Pulmonary artery endothelial cell (primary cell): ENCODE results near the gene SHISA5. TPM values are rescaled to one million over a fixed set of nuclear protein-coding genes. Genes with fewer than 3 reads are reported as not detected.

Experiments used
- total RNA-seq: library from RNA; depleted of rRNA; stranded (reverse); fragments of >200 nt; gene quantifications from 2 replicates; pipeline ENCODE4 v1.2.3, GENCODE V29; 2014

The SHISA5 gene
- total RNA-seq, 1 donor from 2014 or later = 132 TPM

Other genes with a start within 250 kb of the SHISA5 start
- 18.7 and 28.0 TPM in 2 replicates for gene NME6, start 202.8 kb downstream of the SHISA5 start, total RNA-seq
- not detected in 2 replicates for gene SPINK8, start 170.5 kb downstream of the SHISA5 start, total RNA-seq
- 0.13 TPM in 1 of 2 replicates, not detected in the other for gene FBXW12, start 132.0 kb downstream of the SHISA5 start, total RNA-seq
- 9.3 and 16.2 TPM in 2 replicates for gene PLXNB1, start 74.1 kb downstream of the SHISA5 start, total RNA-seq
- gene CCDC51, start 64.1 kb downstream of the SHISA5 start, total RNA-seq = 17.3 and 20.7 TPM in 2 replicates
- 233 and 270 TPM in 2 replicates for gene TMA7, start 63.9 kb downstream of the SHISA5 start, total RNA-seq
- 9.2 and 11.3 TPM in 2 replicates for gene ATRIP, start 57.4 kb downstream of the SHISA5 start, total RNA-seq
- 3.1 TPM in 2 replicates for gene PFKFB4, start 52.6 kb upstream of the SHISA5 start, total RNA-seq
- 0.07 TPM in 1 of 2 replicates, not detected in the other for gene UCN2, start 59.6 kb upstream of the SHISA5 start, total RNA-seq
- 0.13 and 0.25 TPM in 2 replicates for gene COL7A1, start 91.2 kb upstream of the SHISA5 start, total RNA-seq
- 339 and 359 TPM in 2 replicates for gene UQCRC1, start 105.5 kb upstream of the SHISA5 start, total RNA-seq
- gene TMEM89, start 117.6 kb upstream of the SHISA5 start, total RNA-seq = not detected in 2 replicates
- gene SLC26A6, start 131.3 kb upstream of the SHISA5 start, total RNA-seq = 10.6 and 17.3 TPM in 2 replicates
- gene CELSR3, start 158.7 kb upstream of the SHISA5 start, total RNA-seq = 0.18 and 0.20 TPM in 2 replicates
- 6.8 and 6.9 TPM in 2 replicates for gene NCKIPSD, start 181.7 kb upstream of the SHISA5 start, total RNA-seq
- gene IP6K2, start 213.0 kb upstream of the SHISA5 start, total RNA-seq = 42.3 and 55.7 TPM in 2 replicates